Keratinocyte (primary cell): ENCODE data around the gene EME1.

ENCODE experiments used
- EZH2 ChIP-seq: IDR thresholded peaks from one replicate; pipeline ENCODE4 v1.6.1; 2012; ENCODE audit warnings: inconsistent platforms, mild to moderate bottlenecking, low read length, moderate library complexity
- TF ChIP-seq, protein P1 (sequence below), 3 experiments: IDR thresholded peaks in 1 of 3; conservative IDR thresholded peaks in 1 of 3; optimal IDR thresholded peaks in 1 of 3; 2 replicates in 2 of 3; 3 replicates in 1 of 3; pipeline versions ENCODE3 to v1.5.1; 2011; ENCODE audit warnings: low read length in 3 of 3, mild to moderate bottlenecking in 3 of 3, moderate library complexity in 2 of 3, control low read depth in 1 of 3, inconsistent platforms in 1 of 3; ENCODE audit not compliant: insufficient read depth in 2 of 3; ENCODE audit errors: extremely low read depth in 1 of 3

GRCh38 chr17:50396261-50397110, 23.5 kb downstream of the EME1 start:
- TF ChIP-seq EZH2: no peak
- TF ChIP-seq, protein P1, sequence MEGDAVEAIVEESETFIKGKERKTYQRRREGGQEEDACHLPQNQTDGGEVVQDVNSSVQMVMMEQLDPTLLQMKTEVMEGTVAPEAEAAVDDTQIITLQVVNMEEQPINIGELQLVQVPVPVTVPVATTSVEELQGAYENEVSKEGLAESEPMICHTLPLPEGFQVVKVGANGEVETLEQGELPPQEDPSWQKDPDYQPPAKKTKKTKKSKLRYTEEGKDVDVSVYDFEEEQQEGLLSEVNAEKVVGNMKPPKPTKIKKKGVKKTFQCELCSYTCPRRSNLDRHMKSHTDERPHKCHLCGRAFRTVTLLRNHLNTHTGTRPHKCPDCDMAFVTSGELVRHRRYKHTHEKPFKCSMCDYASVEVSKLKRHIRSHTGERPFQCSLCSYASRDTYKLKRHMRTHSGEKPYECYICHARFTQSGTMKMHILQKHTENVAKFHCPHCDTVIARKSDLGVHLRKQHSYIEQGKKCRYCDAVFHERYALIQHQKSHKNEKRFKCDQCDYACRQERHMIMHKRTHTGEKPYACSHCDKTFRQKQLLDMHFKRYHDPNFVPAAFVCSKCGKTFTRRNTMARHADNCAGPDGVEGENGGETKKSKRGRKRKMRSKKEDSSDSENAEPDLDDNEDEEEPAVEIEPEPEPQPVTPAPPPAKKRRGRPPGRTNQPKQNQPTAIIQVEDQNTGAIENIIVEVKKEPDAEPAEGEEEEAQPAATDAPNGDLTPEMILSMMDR (optimal IDR thresholded peaks at IDR 0.05 in 1 of 3, IDR thresholded peaks at IDR 0.05 in 1 of 3, conservative IDR thresholded peaks at IDR 0.05 in 1 of 3; ENCODE audit: extremely low read depth in 1 of 3, insufficient read depth in 2 of 3, low read length in 3 of 3): no peak
